Neural cell (in vitro differentiated cells): ENCODE measurements around the gene LRP1-AS. TPM values are rescaled to one million over a fixed set of nuclear protein-coding genes. Genes with fewer than 3 reads are reported as not detected.

ENCODE experiments used
- H2AFZ ChIP-seq: fragments of 200-600, 300-800 bp; sonication (generic), shearing (Covaris generic); 2 replicates; pipeline ENCODE4 v1.6.0; 2014; ENCODE audit warnings: low read depth, mild to moderate bottlenecking, antibody characterized with exemption, low read length, moderate library complexity
- H3F3A ChIP-seq: fragments of 200-600 bp; shearing (Covaris generic); 2 replicates; pipeline ENCODE4 v1.6.1; 2016; ENCODE audit warnings: mild to moderate bottlenecking, moderate library complexity, mixed read lengths, antibody characterized with exemption, low read length; ENCODE audit not compliant: insufficient read depth, poor library complexity, severe bottlenecking
- H3K27ac ChIP-seq: fragments of 200-600, 300-800 bp; sonication (generic), shearing (Covaris generic); 2 replicates; pipeline ENCODE4 v1.5.1; 2014; ENCODE audit warnings: mild to moderate bottlenecking, low read length, moderate library complexity
- H3K27me3 ChIP-seq: fragments of 300-800, 200-600 bp; sonication (generic), shearing (Covaris generic); 2 replicates; pipeline ENCODE4 v1.6.0; 2014; ENCODE audit warnings: mild to moderate bottlenecking, low read depth, low read length, moderate library complexity; ENCODE audit not compliant: insufficient read depth
- H3K36me3 ChIP-seq: fragments of 300-800, 200-600 bp; sonication (generic), shearing (Covaris generic); 2 replicates; pipeline ENCODE4 v1.5.1; 2014; ENCODE audit warnings: mild to moderate bottlenecking, antibody characterized with exemption, low read length, moderate library complexity; ENCODE audit not compliant: insufficient read depth
- H3K4me2 ChIP-seq: fragments of 300-800, 200-600 bp; sonication (generic), shearing (Covaris generic); 2 replicates; pipeline ENCODE4 v1.6.0; 2014; ENCODE audit warnings: mild to moderate bottlenecking, low read length
- H3K4me3 ChIP-seq: fragments of 300-800, 200-600 bp; sonication (generic), shearing (Covaris generic); 2 replicates; pipeline ENCODE4 v1.5.1; 2014; ENCODE audit warnings: mild to moderate bottlenecking, low read length, moderate library complexity
- H3K79me2 ChIP-seq: fragments of 200-600 bp; shearing (Covaris generic); replicated peaks from 2 replicates; pipeline ENCODE4 v1.6.0; 2014; ENCODE audit warnings: mild to moderate bottlenecking, low read length, moderate library complexity; ENCODE audit not compliant: insufficient read depth
- H3K9ac ChIP-seq: fragments of 300-800, 200-600 bp; sonication (generic), shearing (Covaris generic); 2 replicates; pipeline ENCODE4 v1.6.1; 2016; ENCODE audit warnings: mild to moderate bottlenecking, low read length, mixed read lengths
- H3K9me2 ChIP-seq: fragments of 200-600 bp; shearing (Covaris generic); 2 replicates; pipeline ENCODE4 v1.6.1; 2016; ENCODE audit warnings: mild to moderate bottlenecking, low read length, mixed read lengths; ENCODE audit not compliant: insufficient read depth
- H3K9me3 ChIP-seq: fragments of 200-600, 300-800 bp; sonication (generic), shearing (Covaris generic); 2 replicates; pipeline ENCODE4 v1.6.1; 2016; ENCODE audit warnings: mild to moderate bottlenecking, mixed run types, low read length, moderate library complexity, mixed read lengths
- H4K20me1 ChIP-seq: fragments of 200-600 bp; shearing (Covaris generic); 2 replicates; pipeline ENCODE4 v1.6.1; 2016; ENCODE audit warnings: mild to moderate bottlenecking, mixed run types; ENCODE audit not compliant: insufficient read depth
- CTCF ChIP-seq: fragments of 450-650 bp; IDR thresholded peaks from 2 replicates; pipeline ENCODE4 v1.5.1; 2014; ENCODE audit warnings: antibody characterized with exemption, mild to moderate bottlenecking, moderate library complexity; ENCODE audit not compliant: poor library complexity, severe bottlenecking
- EP300 ChIP-seq: fragments of 450-650 bp; conservative IDR thresholded peaks from 2 replicates; pipeline ENCODE4 v1.6.1; 2014; ENCODE audit warnings: antibody characterized with exemption, mild to moderate bottlenecking, moderate library complexity; ENCODE audit not compliant: poor library complexity, severe bottlenecking
- EZH2 ChIP-seq: fragments of 200-600, 300-800 bp; shearing (Covaris generic), sonication (generic); IDR thresholded peaks from 2 replicates; pipeline ENCODE4 v1.6.1; 2014; ENCODE audit warnings: antibody characterized with exemption, low read length, borderline replicate concordance, mild to moderate bottlenecking; ENCODE audit not compliant: insufficient read depth, poor library complexity, severe bottlenecking
- MXI1 ChIP-seq: fragments of 450-650 bp; conservative IDR thresholded peaks from 2 replicates; pipeline ENCODE4 v1.6.1; 2014; ENCODE audit warnings: antibody characterized with exemption, mild to moderate bottlenecking; ENCODE audit not compliant: poor library complexity, severe bottlenecking
- POLR2AphosphoS5 ChIP-seq: IDR thresholded peaks from 2 replicates; pipeline ENCODE4 v1.6.1; 2012
- RAD21 ChIP-seq: fragments of 450-650 bp; conservative IDR thresholded peaks from 2 replicates; pipeline ENCODE4 v1.6.1; 2014; ENCODE audit warnings: antibody characterized with exemption, mild to moderate bottlenecking, moderate library complexity
- REST ChIP-seq: IDR thresholded peaks from 2 replicates; pipeline ENCODE4 v1.6.1; 2012; ENCODE audit warnings: borderline replicate concordance
- SMC3 ChIP-seq: fragments of 450-650 bp; conservative IDR thresholded peaks from 2 replicates; pipeline ENCODE4 v1.6.1; 2014; ENCODE audit warnings: antibody characterized with exemption, mild to moderate bottlenecking, moderate library complexity; ENCODE audit not compliant: poor library complexity
- TAF1 ChIP-seq: IDR thresholded peaks from 2 replicates; pipeline ENCODE4 v1.6.1; 2012; ENCODE audit warnings: low read depth
- polyA plus RNA-seq: library from polyadenylated mRNA; depleted of rRNA; stranded (reverse); fragments of >200 nt; gene quantifications from 2 replicates; pipeline ENCODE4 v1.2.3, GENCODE V29; 2014

Gene LRP1-AS
- polyA plus RNA-seq, 1 donor from 2014 or later = not detected

GRCh38 chr12:57154804-57155434 is 7.5 kb upstream of the LRP1-AS start:
- Histone ChIP-seq H3K79me2 (no peaks in the 10 kb centered on the region), H3K9me2 (no peaks in the 10 kb centered on the region), H4K20me1 (no peaks in the 10 kb centered on the region), H3K9ac (no peak overlapping the region), H3F3A (no peaks in the 10 kb centered on the region), H3K36me3 (peaks cover 7% of the 10 kb centered on the region), H3K4me2 (no peak overlapping the region), H3K27me3 (no peaks in the 10 kb centered on the region), H3K9me3 (no peaks in the 10 kb centered on the region), H3K27ac (no peak overlapping the region), H3K4me3 (no peak overlapping the region), H2AFZ (no peak overlapping the region)
- no peak for TF ChIP-seq TAF1
- TF ChIP-seq EP300 = no peak
- TF ChIP-seq EZH2 = no peak
- no peak for TF ChIP-seq REST
- TF ChIP-seq RAD21 = no peak
- TF ChIP-seq CTCF = no peak
- TF ChIP-seq SMC3 = no peak
- no peak for TF ChIP-seq POLR2AphosphoS5
- TF ChIP-seq MXI1 = no peak

- no peak overlapping the region for H3K4me2 ChIP-seq
- no peak overlapping the region for H3K27ac ChIP-seq
- peaks cover 7% of the 10 kb centered on the region for H3K36me3 ChIP-seq
- no peak overlapping the region for H3K9ac ChIP-seq
- no peaks in the 10 kb centered on the region for H4K20me1 ChIP-seq
- H3K79me2 ChIP-seq = no peaks in the 10 kb centered on the region
- no peak overlapping the region for H3K4me3 ChIP-seq
- no peak for TF ChIP-seq EZH2
- no peak for TF ChIP-seq CTCF
- TF ChIP-seq EP300 = no peak
- TF ChIP-seq POLR2AphosphoS5 = no peak
- no peak for TF ChIP-seq REST
- TF ChIP-seq SMC3 = no peak
- TF ChIP-seq TAF1 = no peak
- no peaks in the 10 kb centered on the region for H3K27me3 ChIP-seq
- no peaks in the 10 kb centered on the region for H3F3A ChIP-seq
- H2AFZ ChIP-seq = no peak overlapping the region
- H3K9me3 ChIP-seq = no peaks in the 10 kb centered on the region
- H3K9me2 ChIP-seq = no peaks in the 10 kb centered on the region
These were observed 6.7 kb upstream of the LRP1-AS start for GRCh38 chr12:57154076-57154475.
